ENCODE measurements around the gene C7orf57. TPM values are rescaled to one million over a fixed set of nuclear protein-coding genes. Genes with fewer than 3 reads are reported as not detected.

C7orf57 gene
- total RNA-seq, 3 donors from 2014 or later = 0.15 to 0.45 (median 0.16) TPM

DNA sequence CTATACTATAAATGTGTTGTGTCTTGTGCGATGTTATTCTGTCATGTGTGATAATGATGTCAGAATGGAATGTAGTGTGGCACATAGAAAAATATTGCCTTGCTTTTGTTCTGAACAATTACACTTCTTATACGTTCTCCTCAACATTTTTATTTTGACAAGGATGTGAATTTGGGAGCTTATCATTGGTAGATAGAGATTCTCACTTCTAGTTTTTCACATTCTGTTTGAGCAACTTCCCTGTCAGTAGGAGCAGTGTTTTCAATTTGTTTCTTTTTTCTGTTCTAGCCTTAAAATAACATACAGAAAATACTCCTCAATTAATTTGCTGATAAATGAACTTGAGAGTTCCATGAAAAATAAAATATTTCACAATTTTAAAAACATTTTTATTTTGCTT is 24.0 kb upstream of the C7orf57 start:
- Mint-ChIP-seq H3K9me3 (no peaks in the 10 kb centered on the region), H3K27me3 (ENCODE audit: low read depth) (peaks cover 3% of the 10 kb centered on the region), H3K4me1 (ENCODE audit: low read depth) (no peaks in the 10 kb centered on the region), H3K36me3 (ENCODE audit: insufficient read depth) (no peaks in the 10 kb centered on the region), H3K4me3 (no peak overlapping the region)
- ATAC-seq (no peak), DNase-seq (no peak)

DNA sequence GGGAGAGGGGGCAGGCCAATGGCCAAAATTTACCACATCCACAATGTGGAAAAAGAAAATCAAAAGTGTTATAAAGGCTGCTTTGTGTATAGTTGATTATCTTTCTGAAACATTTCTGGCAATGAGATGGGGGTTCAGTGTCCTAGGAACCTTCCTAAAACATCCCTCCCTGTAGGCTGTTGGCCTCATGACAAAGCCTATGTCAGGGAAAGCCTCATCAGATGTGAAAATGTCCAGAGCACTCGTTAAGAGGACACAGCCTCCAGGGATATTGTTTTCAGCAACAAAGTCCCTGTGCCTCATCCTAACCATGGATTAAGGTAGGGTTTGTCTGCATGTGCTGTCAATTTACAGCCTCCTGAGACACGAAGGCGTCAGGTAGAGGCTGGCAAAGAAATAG is 23.4 kb upstream of the C7orf57 start:
- Mint-ChIP-seq H3K36me3 (ENCODE audit: insufficient read depth) (no peaks in the 10 kb centered on the region), H3K4me1 (ENCODE audit: low read depth) (no peaks in the 10 kb centered on the region), H3K4me3 (no peak overlapping the region), H3K27me3 (ENCODE audit: low read depth) (peaks cover 8% of the 10 kb centered on the region), H3K9me3 (no peaks in the 10 kb centered on the region)
- DNase-seq = no peak
- no peak for ATAC-seq

DNA sequence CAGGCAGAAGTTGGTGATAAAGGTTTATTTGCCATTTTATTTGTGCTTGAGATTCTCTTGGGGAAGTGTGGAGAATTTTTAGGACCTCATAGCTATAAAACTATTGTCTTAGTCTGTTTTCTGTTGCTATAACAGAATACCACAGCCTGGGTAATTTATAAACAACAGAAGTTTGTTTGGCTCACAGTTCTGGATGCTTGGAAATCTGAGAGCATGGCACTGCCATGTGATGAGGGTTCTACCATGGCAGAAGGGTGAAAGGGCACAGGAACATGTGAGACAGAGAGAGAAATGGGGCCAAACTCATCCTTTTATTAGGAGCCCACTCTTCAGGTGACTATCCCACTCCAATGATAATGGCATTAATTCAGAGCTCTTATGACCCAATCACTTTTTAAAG is 18.7 kb upstream of the C7orf57 start:
- peaks cover 12% of the 10 kb centered on the region for H3K27me3 Mint-ChIP-seq (ENCODE audit: low read depth)
- peaks cover 15% of the 10 kb centered on the region for H3K9me3 Mint-ChIP-seq
- ATAC-seq = no peak
- H3K36me3 Mint-ChIP-seq (ENCODE audit: insufficient read depth) = peaks cover 4% of the 10 kb centered on the region
- no peaks in the 10 kb centered on the region for H3K4me1 Mint-ChIP-seq (ENCODE audit: low read depth)
- no peak for DNase-seq
- H3K4me3 Mint-ChIP-seq = no peak overlapping the region

DNA sequence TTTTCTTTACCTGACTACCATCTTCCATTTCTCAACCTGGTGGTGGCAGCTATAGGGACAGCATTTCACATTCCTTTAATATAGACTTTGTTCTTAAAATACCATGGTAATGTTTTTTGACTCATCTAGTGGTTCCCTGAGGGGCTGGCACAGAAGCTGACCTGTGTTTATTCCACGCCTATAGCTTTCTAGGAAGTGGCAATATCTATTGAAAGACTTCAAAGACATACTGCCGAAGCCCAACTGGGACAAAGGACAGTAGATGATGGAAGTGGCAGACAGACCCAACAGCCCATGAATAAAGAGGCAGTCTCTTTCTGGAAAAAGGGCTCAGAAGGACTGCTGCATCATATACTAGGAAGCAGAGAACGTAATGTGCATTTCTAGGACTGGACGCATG is 17.7 kb upstream of the C7orf57 start:
- Mint-ChIP-seq H3K4me3 (no peak overlapping the region), H3K27me3 (ENCODE audit: low read depth) (peaks cover 12% of the 10 kb centered on the region), H3K9me3 (peaks cover 20% of the 10 kb centered on the region), H3K4me1 (ENCODE audit: low read depth) (no peaks in the 10 kb centered on the region), H3K36me3 (ENCODE audit: insufficient read depth) (peaks cover 4% of the 10 kb centered on the region)
- DNase-seq = no peak
- no peak for ATAC-seq

DNA sequence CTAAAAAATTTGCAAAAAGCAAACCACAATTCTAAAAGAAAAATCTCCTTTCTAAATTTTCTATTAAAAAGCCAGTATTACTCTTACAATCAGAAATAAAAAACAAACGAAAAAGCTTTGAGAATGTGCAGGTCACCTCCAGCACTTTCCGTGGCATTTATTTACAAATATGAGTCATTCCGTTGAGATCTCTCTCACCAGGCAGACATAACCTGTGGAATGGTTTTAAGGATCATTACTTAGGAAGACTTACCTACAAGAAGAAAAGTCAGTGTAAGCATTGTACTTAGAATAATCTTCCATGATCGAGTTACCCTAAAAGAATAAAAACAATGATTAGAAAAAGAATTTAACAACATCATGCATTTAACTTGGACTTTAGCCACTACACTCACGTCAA is 9.7 kb upstream of the C7orf57 start:
- no peaks in the 10 kb centered on the region for H3K4me1 Mint-ChIP-seq (ENCODE audit: low read depth)
- H3K27me3 Mint-ChIP-seq (ENCODE audit: low read depth) = peaks cover 21% of the 10 kb centered on the region
- no peak for DNase-seq
- H3K9me3 Mint-ChIP-seq = peaks cover 24% of the 10 kb centered on the region
- ATAC-seq = no peak
- peaks cover 1% of the 10 kb centered on the region for H3K36me3 Mint-ChIP-seq (ENCODE audit: insufficient read depth)
- no peak overlapping the region for H3K4me3 Mint-ChIP-seq

DNA sequence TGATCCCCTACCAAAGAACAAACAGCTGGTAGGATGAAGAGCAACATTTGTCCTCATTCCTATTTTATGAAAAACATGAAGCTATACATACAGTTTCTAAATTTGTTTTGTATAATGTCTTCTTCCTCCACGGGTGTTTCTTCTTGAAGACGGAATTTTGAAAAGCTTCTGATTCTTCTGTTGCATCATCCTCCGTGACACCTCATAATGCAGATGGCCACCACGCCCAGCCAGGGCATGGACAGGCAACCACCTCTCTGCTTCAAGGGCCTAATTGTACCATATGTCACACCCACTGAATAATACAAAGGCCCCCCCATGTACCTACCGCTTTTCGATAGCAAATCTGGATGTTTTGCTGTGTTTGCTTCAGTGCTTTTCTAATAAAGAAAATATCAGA is 6.4 kb upstream of the C7orf57 start, which contains the start of gene SUN3:
TSS of gene SUN3 (minus strand) at position 170 of the 400 bp plus-strand sequence. CDS start at position 1, 169 bp downstream.
- H3K27me3 Mint-ChIP-seq (ENCODE audit: low read depth) = peaks cover 27% of the 10 kb centered on the region
- ATAC-seq (no peak), DNase-seq (no peak)
- H3K4me1 Mint-ChIP-seq (ENCODE audit: low read depth) = no peaks in the 10 kb centered on the region
- H3K4me3 Mint-ChIP-seq = no peak within 1 kb of the TSS
- H3K9me3 Mint-ChIP-seq = peaks cover 7% of the 10 kb centered on the region
- H3K36me3 Mint-ChIP-seq (ENCODE audit: insufficient read depth) = peaks cover 1% of the 10 kb centered on the region

DNA sequence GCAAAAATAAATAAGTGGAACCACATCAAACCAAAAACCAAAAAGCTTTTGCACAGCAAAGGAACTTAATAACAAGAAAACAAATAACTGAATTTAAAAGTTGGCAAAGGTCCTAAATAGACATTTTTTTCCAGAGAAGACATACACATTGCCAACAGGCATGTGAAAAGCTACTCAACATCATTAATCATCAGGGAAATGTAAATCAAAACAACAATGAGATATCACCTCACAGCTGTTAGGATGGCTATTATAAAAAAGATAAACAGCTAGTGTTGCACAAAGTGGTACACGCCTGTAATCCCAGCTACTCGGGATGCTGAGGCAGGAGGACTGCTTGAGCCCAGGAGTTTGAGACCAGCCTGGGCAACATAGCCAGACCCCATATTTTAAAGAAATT is 4.2 kb upstream of the C7orf57 start:
- Mint-ChIP-seq H3K36me3 (ENCODE audit: insufficient read depth) (no peaks in the 10 kb centered on the region), H3K9me3 (no peaks in the 10 kb centered on the region), H3K4me3 (no peak overlapping the region), H3K27me3 (ENCODE audit: low read depth) (peaks cover 31% of the 10 kb centered on the region), H3K4me1 (ENCODE audit: low read depth) (peaks cover 7% of the 10 kb centered on the region)
- ATAC-seq (no peak), DNase-seq (no peak)

DNA sequence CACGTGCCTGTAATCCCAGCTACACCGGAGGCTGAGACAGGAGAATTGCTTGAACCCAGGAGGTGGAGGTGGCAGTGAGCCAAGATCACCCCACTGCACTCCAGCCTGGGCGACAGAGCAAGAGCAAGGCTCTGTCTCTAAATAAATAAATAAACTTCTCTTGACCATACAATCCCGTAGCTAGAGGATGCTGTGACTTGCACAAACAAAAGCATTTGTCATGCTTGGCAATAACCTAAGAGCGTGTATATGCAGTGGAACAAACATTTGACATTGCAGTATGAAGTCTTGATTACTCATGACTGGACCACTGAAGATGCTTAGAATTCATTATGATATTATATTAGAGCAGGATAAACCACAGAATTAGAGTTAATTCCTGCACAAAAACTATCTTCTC is 1.4 kb upstream of the C7orf57 start:
- Mint-ChIP-seq H3K9me3 (no peaks in the 10 kb centered on the region), H3K4me1 (ENCODE audit: low read depth) (peaks cover 10% of the 10 kb centered on the region), H3K36me3 (ENCODE audit: insufficient read depth) (no peaks in the 10 kb centered on the region), H3K27me3 (ENCODE audit: low read depth) (peaks cover 31% of the 10 kb centered on the region), H3K4me3 (no peak overlapping the region)
- ATAC-seq = no peak
- no peak for DNase-seq

DNA sequence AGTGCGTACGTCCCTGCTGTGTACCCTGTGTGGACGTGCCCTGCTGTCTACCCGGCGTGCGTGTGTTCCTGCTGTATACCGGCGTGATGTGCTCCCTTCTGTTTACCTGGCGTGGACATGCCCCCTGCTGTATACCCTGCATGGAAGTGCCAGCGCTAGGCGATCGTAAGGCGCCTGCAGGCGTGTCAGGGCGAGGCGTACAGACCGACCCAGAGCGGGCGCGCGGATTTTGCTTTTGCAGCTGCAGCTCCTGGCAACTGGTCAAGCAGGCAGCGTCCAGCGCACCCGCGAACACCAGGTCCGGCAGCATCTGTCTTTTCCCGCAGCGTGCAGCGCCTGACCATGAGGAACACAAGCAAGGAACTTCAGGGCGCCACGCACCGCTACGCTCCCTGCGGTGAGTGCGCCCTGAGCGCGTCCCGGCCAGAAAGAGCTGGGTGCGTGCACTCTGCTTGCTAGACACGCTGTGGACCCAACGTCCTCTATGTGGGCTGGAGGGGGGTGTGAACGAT is 680 bp downstream of the C7orf57 start:
- H3K4me3 Mint-ChIP-seq = peak overlapping the region; percentile 81
- peaks cover 21% of the 10 kb centered on the region for H3K27me3 Mint-ChIP-seq (ENCODE audit: low read depth)
- peak; percentile 39 to 41 for ATAC-seq
- no peak for DNase-seq
- peaks cover 14% of the 10 kb centered on the region for H3K4me1 Mint-ChIP-seq (ENCODE audit: low read depth)
- H3K36me3 Mint-ChIP-seq (ENCODE audit: insufficient read depth) = no peaks in the 10 kb centered on the region
- H3K9me3 Mint-ChIP-seq = no peaks in the 10 kb centered on the region

DNA sequence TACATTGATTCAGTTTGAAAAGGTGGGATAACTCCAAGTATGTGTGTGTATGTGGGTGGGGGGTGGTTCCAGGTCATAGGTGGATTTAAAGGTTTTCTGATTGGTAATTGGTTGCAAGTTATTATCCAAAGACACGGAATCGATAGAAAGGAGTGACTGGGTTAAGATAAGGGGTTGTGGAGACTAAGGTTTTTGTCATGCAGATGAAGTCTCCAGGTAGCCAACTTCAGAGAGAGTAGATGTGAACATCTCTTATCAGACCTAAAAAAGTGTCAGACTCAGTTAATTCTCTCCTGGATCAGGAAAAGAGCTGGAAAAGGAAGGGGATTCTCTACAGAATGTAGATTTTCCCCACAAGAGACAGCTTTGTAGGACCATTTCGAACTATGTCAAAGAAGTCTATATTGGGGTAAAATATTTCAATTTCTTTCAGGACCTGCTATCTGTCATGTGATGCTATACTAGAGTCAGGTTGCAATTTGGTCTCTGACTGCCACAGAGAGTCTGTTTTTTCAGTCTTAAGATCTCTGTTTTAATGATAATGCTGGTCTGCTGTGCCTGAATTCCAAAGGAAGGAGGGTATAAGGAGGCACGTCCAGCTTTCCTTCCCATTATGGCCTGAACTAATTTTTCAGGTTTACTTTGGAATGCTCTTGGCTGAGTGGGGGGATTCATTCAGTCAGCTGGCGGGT is 3.6 kb downstream of the C7orf57 start:
- H3K4me1 Mint-ChIP-seq (ENCODE audit: low read depth) = peaks cover 36% of the 10 kb centered on the region
- DNase-seq = no peak
- H3K27me3 Mint-ChIP-seq (ENCODE audit: low read depth) = peaks cover 15% of the 10 kb centered on the region
- H3K9me3 Mint-ChIP-seq = no peaks in the 10 kb centered on the region
- no peak overlapping the region for H3K4me3 Mint-ChIP-seq
- ATAC-seq = no peak
- H3K36me3 Mint-ChIP-seq (ENCODE audit: insufficient read depth) = no peaks in the 10 kb centered on the region

DNA sequence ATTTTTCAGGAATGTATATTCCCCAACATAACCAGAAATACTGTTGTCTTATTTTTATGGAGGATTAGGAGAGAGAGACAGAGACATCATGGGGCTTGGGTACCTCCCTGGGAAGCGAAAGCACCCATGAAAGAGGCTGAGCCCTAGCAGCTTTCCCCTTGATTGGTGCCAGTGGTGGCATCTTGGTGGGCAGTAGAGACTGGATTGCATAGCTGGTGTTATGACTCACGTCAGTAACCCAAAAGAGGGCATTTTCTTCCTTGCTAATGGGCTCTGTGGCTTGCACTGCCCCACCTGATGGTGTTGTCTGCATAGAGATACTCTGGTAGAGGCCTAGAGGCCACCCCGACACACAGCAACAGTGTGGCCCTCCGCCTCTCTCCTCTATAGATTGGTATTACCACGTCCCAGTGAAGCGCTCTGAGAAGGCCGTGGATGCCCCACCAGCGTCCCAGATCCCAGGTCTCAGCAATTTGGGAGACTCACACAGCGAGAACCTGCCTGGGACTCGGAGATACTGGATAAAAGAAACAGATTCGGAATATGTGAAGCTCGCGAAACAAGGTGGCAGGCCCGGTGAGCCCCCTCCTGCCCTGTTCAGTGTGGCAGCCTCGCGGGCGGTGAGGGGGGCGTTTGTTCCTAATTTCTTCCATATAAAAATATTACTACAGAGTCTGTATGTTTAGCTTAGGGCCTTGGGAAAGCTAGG is 5.8 kb downstream of the C7orf57 start:
- Mint-ChIP-seq H3K4me1 (ENCODE audit: low read depth) (peaks cover 42% of the 10 kb centered on the region), H3K36me3 (ENCODE audit: insufficient read depth) (no peaks in the 10 kb centered on the region), H3K4me3 (no peak overlapping the region), H3K9me3 (no peaks in the 10 kb centered on the region), H3K27me3 (ENCODE audit: low read depth) (peaks cover 8% of the 10 kb centered on the region)
- peak in 1 of 2 donors; percentile 21 for ATAC-seq
- no peak for DNase-seq

DNA sequence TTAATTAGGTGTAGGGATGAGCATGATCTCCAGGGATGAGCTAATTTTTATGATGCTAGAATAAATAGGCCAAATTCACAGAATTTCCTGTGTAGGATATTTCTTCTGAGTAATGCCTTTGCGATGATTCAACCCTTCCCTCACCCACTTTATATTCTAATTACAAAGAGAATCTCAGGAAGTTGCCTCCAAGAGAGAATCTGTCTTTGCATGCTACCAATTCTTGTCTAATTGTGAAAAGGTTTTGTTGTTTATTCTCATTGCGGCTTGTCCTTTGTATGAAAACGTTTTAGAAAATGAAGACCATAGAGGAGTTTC is 6.3 kb downstream of the C7orf57 start:
- Mint-ChIP-seq H3K27me3 (ENCODE audit: low read depth) (peaks cover 3% of the 10 kb centered on the region), H3K4me1 (ENCODE audit: low read depth) (peaks cover 44% of the 10 kb centered on the region), H3K9me3 (no peaks in the 10 kb centered on the region), H3K36me3 (ENCODE audit: insufficient read depth) (no peaks in the 10 kb centered on the region), H3K4me3 (peak overlapping the region; percentile 8)
- no peak for DNase-seq
- peak; percentile 63 to 68 for ATAC-seq

DNA sequence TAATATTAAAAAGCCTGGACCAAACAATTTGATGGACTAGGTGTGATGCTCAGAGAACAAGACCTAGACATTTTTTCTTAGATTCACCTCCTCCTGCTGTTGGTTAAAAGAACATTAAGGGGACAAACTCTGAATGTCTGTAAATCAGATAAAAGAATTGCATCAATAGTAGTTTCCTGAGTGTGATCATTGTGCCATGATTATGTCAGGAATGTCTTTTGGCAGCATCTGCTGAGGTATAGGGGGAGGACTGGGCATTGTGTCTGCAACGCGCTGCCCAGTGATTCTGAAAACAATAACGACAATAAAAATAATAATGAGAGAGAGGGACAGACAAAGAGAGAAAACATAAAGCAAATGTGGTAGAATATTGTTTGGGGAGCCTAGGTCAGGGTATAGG is 6.9 kb downstream of the C7orf57 start:
- Mint-ChIP-seq H3K4me1 (ENCODE audit: low read depth) (peaks cover 47% of the 10 kb centered on the region), H3K27me3 (ENCODE audit: low read depth) (no peaks in the 10 kb centered on the region), H3K36me3 (ENCODE audit: insufficient read depth) (no peaks in the 10 kb centered on the region), H3K9me3 (no peaks in the 10 kb centered on the region), H3K4me3 (no peak overlapping the region)
- ATAC-seq (no peak), DNase-seq (no peak)

DNA sequence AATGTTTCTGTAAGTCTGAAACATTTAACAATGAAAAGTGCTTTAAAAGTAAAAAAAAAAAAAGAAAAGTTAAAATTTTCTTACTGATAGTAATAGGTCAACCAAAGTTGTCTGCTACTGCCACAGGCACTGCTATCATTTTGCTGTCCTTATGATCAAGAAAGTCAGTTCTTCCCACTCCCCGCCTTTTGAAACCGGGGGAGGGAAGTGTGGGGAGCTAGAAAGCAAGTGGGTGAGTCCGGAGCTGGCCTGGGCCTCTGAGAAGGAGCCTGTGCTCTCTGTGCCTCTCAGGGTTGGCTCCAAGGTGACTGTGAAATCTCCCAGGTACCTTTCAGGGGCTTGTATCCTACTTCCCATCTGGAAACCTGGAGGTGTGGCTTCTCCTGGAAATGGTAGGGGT is 7.3 kb downstream of the C7orf57 start:
- Mint-ChIP-seq H3K4me1 (ENCODE audit: low read depth) (peaks cover 47% of the 10 kb centered on the region), H3K27me3 (ENCODE audit: low read depth) (no peaks in the 10 kb centered on the region), H3K4me3 (no peak overlapping the region), H3K36me3 (ENCODE audit: insufficient read depth) (no peaks in the 10 kb centered on the region), H3K9me3 (no peaks in the 10 kb centered on the region)
- DNase-seq (no peak), ATAC-seq (no peak)

DNA sequence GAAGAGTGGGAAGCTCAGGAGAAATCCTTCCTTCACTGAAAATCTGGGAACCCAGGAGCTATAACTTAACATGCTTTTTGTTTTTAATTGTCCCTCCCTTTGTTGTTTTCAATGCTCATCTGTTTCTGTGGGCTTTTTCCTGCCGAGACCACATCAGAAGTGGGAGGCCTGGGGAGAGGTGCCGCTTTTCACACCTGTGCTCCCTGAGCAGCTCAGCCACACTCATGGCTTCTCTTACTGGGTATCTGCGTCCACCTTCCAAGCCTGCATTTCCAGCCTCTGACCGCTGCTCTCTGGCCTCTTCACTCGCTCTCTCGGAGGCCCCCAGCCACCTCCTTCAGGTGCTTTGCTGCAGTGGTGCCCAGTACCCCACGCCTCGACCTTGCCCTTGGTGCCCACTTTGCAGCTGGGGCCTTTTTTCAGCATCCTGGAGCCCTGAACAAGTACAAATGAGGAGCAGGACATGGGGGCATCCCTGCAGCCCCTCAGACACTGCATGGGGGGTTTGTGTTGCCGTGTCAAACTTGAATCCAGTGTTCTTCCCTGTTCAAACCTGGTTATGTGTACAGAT is 9.9 kb downstream of the C7orf57 start:
- ATAC-seq (no peak), DNase-seq (no peak)
- no peaks in the 10 kb centered on the region for H3K9me3 Mint-ChIP-seq
- no peaks in the 10 kb centered on the region for H3K27me3 Mint-ChIP-seq (ENCODE audit: low read depth)
- peaks cover 50% of the 10 kb centered on the region for H3K4me1 Mint-ChIP-seq (ENCODE audit: low read depth)
- H3K4me3 Mint-ChIP-seq = no peak overlapping the region
- no peaks in the 10 kb centered on the region for H3K36me3 Mint-ChIP-seq (ENCODE audit: insufficient read depth)

Measured in activated T-cell treated with anti-CD3 and anti-CD28 coated beads, Interleukin-2, amount 50 U/mL, for 4 hours (primary cell).